CD4-positive, alpha-beta T cell treated with Interleukin-4 for 4 hours (primary cell): ENCODE measurements around the gene PPM1F.

Experiments
- DNase-seq: peaks from one replicate; pipeline ENCODE4 v3.0.0-alpha.2; 2020

Gene PPM1F

GRCh38 chr22:21952586-21953571, at the start of gene PPM1F:
PPM1F (minus strand) TSS chr22:21952848; CDS start chr22:21946048, 6,800 bp downstream.
- DNase-seq = peak; percentile 80

GRCh38 chr22:22001664-22002525, 49.2 kb upstream of the PPM1F start:
- DNase-seq = no peak

- DNase-seq = no peak
Measured at GRCh38 chr22:21998595-21999247, 46.1 kb upstream of the PPM1F start.

- no peak for DNase-seq
Measured at GRCh38 chr22:21996175-21996720, 43.6 kb upstream of the PPM1F start.

GRCh38 chr22:21995660-21996059, 43.0 kb upstream of the PPM1F start:
- no peak for DNase-seq

- no peak for DNase-seq
Measured at GRCh38 chr22:21994881-21995444, 42.3 kb upstream of the PPM1F start.

GRCh38 chr22:21992593-21993237, 40.1 kb upstream of the PPM1F start:
- DNase-seq = no peak

GRCh38 chr22:21991774-21992173, 39.1 kb upstream of the PPM1F start:
- DNase-seq = no peak

GRCh38 chr22:21991304-21991596, 38.6 kb upstream of the PPM1F start:
- DNase-seq = no peak

- DNase-seq = no peak
Measured at GRCh38 chr22:21990445-21991303, 38.0 kb upstream of the PPM1F start.

GRCh38 chr22:21989049-21989448, 36.4 kb upstream of the PPM1F start:
- DNase-seq = no peak

GRCh38 chr22:21985214-21985613, 32.6 kb upstream of the PPM1F start:
- DNase-seq = no peak

GRCh38 chr22:21984793-21985192, 32.1 kb upstream of the PPM1F start:
- DNase-seq = no peak

GRCh38 chr22:21982338-21982965, 29.8 kb upstream of the PPM1F start, which contains the start of gene TOP3B:
TOP3B (minus strand) TSS chr22:21982787; CDS start chr22:21975709, 7,078 bp downstream.
- peak; percentile 72 for DNase-seq

GRCh38 chr22:21981874-21982273, 29.2 kb upstream of the PPM1F start:
- no peak for DNase-seq

- no peak for DNase-seq
Measured at GRCh38 chr22:21980547-21980946, 27.9 kb upstream of the PPM1F start.

- DNase-seq = no peak
Measured at GRCh38 chr22:21978564-21979386, 26.1 kb upstream of the PPM1F start.

GRCh38 chr22:21977814-21978213, 25.2 kb upstream of the PPM1F start:
- DNase-seq = no peak

GRCh38 chr22:21975854-21976345, 23.3 kb upstream of the PPM1F start:
- no peak for DNase-seq
